GM20000 (cell line): ENCODE measurements around the gene NEXMIF.
A peak's percentile ranks its signal among the peaks of the same experiment; 100 is the strongest.
"Not testable (repeated sequence)": the region's sequence is repeated elsewhere in the genome, so short reads cannot be mapped to it uniquely, and the experiment has no call there.

Experiments
- DNase-seq: peaks from one replicate; pipeline ENCODE4 v3.0.0; 2012; ENCODE audit warnings: low spot score
- CTCF ChIP-seq: IDR thresholded peaks from 2 replicates; pipeline ENCODE4 v1.5.1; 2012; ENCODE audit warnings: mild to moderate bottlenecking, control low read depth; ENCODE audit errors: extremely low read depth, missing control alignments

NEXMIF gene

GRCh38 chrX:74922922-74923543, 2.2 kb downstream of the NEXMIF start:
- DNase-seq, result peak; percentile 63
- no peak for TF ChIP-seq CTCF

GRCh38 chrX:74911494-74911893, 13.8 kb downstream of the NEXMIF start:
- no peak for DNase-seq
- no peak for TF ChIP-seq CTCF

GRCh38 chrX:74906417-74906816, 18.8 kb downstream of the NEXMIF start:
- DNase-seq, result no peak
- no peak for TF ChIP-seq CTCF

GRCh38 chrX:74902806-74903205, 22.4 kb downstream of the NEXMIF start:
- no peak for TF ChIP-seq CTCF
- no peak for DNase-seq

GRCh38 chrX:74892561-74892960, 32.7 kb downstream of the NEXMIF start:
- DNase-seq, result no peak
- TF ChIP-seq CTCF, result no peak

- TF ChIP-seq CTCF, result no peak
These were observed 34.4 kb downstream of the NEXMIF start for GRCh38 chrX:74890676-74891430.

GRCh38 chrX:74882383-74882782, 42.9 kb downstream of the NEXMIF start:
- not testable (repeated sequence) for DNase-seq

More at GRCh38 chrX:74890676-74891430, 34.4 kb downstream of the NEXMIF start:
- peak; percentile 36 for DNase-seq

- no peak for DNase-seq
- TF ChIP-seq CTCF, result no peak
These were observed 59.5 kb downstream of the NEXMIF start for GRCh38 chrX:74865725-74866124.
